Caco-2 (cell line): Measurements from ENCODE around the gene STPG1. TPM values are rescaled to one million over a fixed set of nuclear protein-coding genes. Genes with fewer than 3 reads are reported as not detected.

Source experiments
- BruUV-seq: library from RNA; stranded (reverse); fragments of 400-500 nt; replicated peaks from 2 replicates; lab custom pipeline; 2021; lab: Mats Ljungman, UMichigan
- CTCF ChIA-PET: fragments of 300-600 bp; sonication (Branson Sonifier 250); formaldehyde crosslinking; loops from one replicate; lab custom pipeline; 2022; ENCODE audit warnings: antibody characterized with exemption; lab: Charles Lee
- POLR2A ChIA-PET: fragments of 300-600 bp; sonication (Branson Sonifier 250); formaldehyde crosslinking; loops from one replicate; lab custom pipeline; 2022; ENCODE audit warnings: antibody characterized with exemption; lab: Charles Lee
- DNase-seq, 2 experiments: peaks; one replicate each; pipeline versions ENCODE4 v3.0.0 to v3.0.0-alpha.2; 2020 to 2022
- H3K27me3 ChIP-seq: replicated peaks from 2 replicates; pipeline ENCODE4 v1.6.0; 2011; ENCODE audit warnings: low read length; ENCODE audit not compliant: control insufficient read depth, insufficient read depth
- H3K36me3 ChIP-seq: 2 replicates; pipeline ENCODE4 v1.5.1; 2011; ENCODE audit warnings: low read length; ENCODE audit not compliant: control insufficient read depth, insufficient read depth
- H3K4me1 ChIP-seq: fragments of 250-450 bp; sonication (Bioruptor Pico); 2 replicates; pipeline ENCODE4 v1.5.1; 2020; ENCODE audit warnings: mild to moderate bottlenecking
- H3K4me3 ChIP-seq: 2 replicates; pipeline ENCODE4 v1.5.1; 2011; ENCODE audit warnings: low read depth, mild to moderate bottlenecking, control low read depth, low read length
- H3K9me3 ChIP-seq: fragments of 250-450 bp; sonication (Bioruptor Pico); 2 replicates; pipeline ENCODE4 v1.5.1; 2020; ENCODE audit warnings: mild to moderate bottlenecking, moderate library complexity
- H3K27ac Mint-ChIP-seq: one replicate; pipeline ENCODE4 v1.8.0; 2022; ENCODE audit warnings: mixed read lengths; ENCODE audit not compliant: unreplicated experiment
- H3K27me3 Mint-ChIP-seq: one replicate; pipeline ENCODE4 v1.8.0; 2022; ENCODE audit warnings: mixed read lengths; ENCODE audit not compliant: insufficient read depth, unreplicated experiment
- H3K36me3 Mint-ChIP-seq: one replicate; pipeline ENCODE4 v1.8.0; 2022; ENCODE audit warnings: mild to moderate bottlenecking, mixed read lengths; ENCODE audit not compliant: insufficient read depth, unreplicated experiment
- H3K4me1 Mint-ChIP-seq: one replicate; pipeline ENCODE4 v1.8.0; 2022; ENCODE audit warnings: low read depth, mixed read lengths; ENCODE audit not compliant: unreplicated experiment
- H3K4me3 Mint-ChIP-seq: one replicate; pipeline ENCODE4 v1.8.0; 2022; ENCODE audit warnings: mild to moderate bottlenecking, moderate library complexity, mixed read lengths; ENCODE audit not compliant: unreplicated experiment
- H3K9me3 Mint-ChIP-seq: one replicate; pipeline ENCODE4 v1.8.0; 2022; ENCODE audit warnings: mixed read lengths; ENCODE audit not compliant: unreplicated experiment
- CTCF ChIP-seq, 2 experiments: fragments of 200-600 bp in 1 of 2; IDR thresholded peaks; 1 replicate in 1 of 2; 2 replicates in 1 of 2; pipeline versions ENCODE4 v1.5.1 to v1.8.0; 2011 to 2022; ENCODE audit warnings: antibody characterized with exemption in 1 of 2, control low read depth in 1 of 2, inconsistent platforms in 1 of 2, low read depth in 1 of 2, low read length in 1 of 2, mild to moderate bottlenecking in 1 of 2, moderate library complexity in 1 of 2; ENCODE audit not compliant: insufficient read depth in 1 of 2, severe bottlenecking in 1 of 2, unreplicated experiment in 1 of 2
- intact Hi-C: fragments of 100-400 bp; cut with micrococcal nuclease; formaldehyde crosslinking; loops from one replicate; pipeline ENCODE4 v1.10.0; 2022; ENCODE audit not compliant: unreplicated experiment
- total RNA-seq: library from RNA; stranded (reverse); gene quantifications from 2 replicates; pipeline ENCODE4 v1.2.3, GENCODE V29; 2022

Gene STPG1
- total RNA-seq, 1 experiment from 2014 or later, result 8.6 TPM

- H3K9me3 Mint-ChIP-seq, result no peaks in the 10 kb centered on the region
- POLR2A ChIA-PET, result no interaction called here
These were observed 39.4 kb upstream of the STPG1 start for GRCh38 chr1:24452922-24453485.

GRCh38 chr1:24451746-24452145 lies 38.2 kb upstream of the STPG1 start:
- CTCF ChIA-PET, result no interaction called here
- intact Hi-C loops, result no loop called here
- Histone ChIP-seq H3K4me3 (no peak overlapping the region), H3K36me3 (no peaks in the 10 kb centered on the region), H3K4me1 (no peaks in the 10 kb centered on the region), H3K9me3 (no peaks in the 10 kb centered on the region), H3K27me3 (no peaks in the 10 kb centered on the region)
- peaks cover 5% of the 10 kb centered on the region for H3K36me3 Mint-ChIP-seq
- POLR2A ChIA-PET, result no interaction called here
- no peak for TF ChIP-seq CTCF (IDR thresholded peaks at IDR 0.05; ENCODE audit: insufficient read depth in 1 of 2, low read depth in 1 of 2, low read length in 1 of 2, severe bottlenecking in 1 of 2, unreplicated experiment in 1 of 2)
- no peak overlapping the region for H3K4me3 Mint-ChIP-seq
- no peak overlapping the region for H3K27ac Mint-ChIP-seq
- H3K9me3 Mint-ChIP-seq, result no peaks in the 10 kb centered on the region
- no peak for DNase-seq
- BruUV-seq, result no TSS peak
- no peaks in the 10 kb centered on the region for H3K27me3 Mint-ChIP-seq
- no peaks in the 10 kb centered on the region for H3K4me1 Mint-ChIP-seq

More at GRCh38 chr1:24452922-24453485, 39.4 kb upstream of the STPG1 start:
- H3K36me3 ChIP-seq, result no peaks in the 10 kb centered on the region
- intact Hi-C loops, result no loop called here
- H3K27ac Mint-ChIP-seq, result no peak overlapping the region
- CTCF ChIA-PET, result interaction anchor here (0.6 kb wide), 1 partner anchor 20 kb away, joined by 3 read pairs; no protein-coding TSS in a partner anchor
- DNase-seq, result no peak
- peaks cover 5% of the 10 kb centered on the region for H3K36me3 Mint-ChIP-seq
- no peaks in the 10 kb centered on the region for H3K4me1 Mint-ChIP-seq
- H3K4me1 ChIP-seq, result no peaks in the 10 kb centered on the region
- no peak overlapping the region for H3K4me3 Mint-ChIP-seq
- no peaks in the 10 kb centered on the region for H3K27me3 ChIP-seq
- no peak for TF ChIP-seq CTCF (IDR thresholded peaks at IDR 0.05; ENCODE audit: insufficient read depth in 1 of 2, low read depth in 1 of 2, low read length in 1 of 2, severe bottlenecking in 1 of 2, unreplicated experiment in 1 of 2)
- H3K27me3 Mint-ChIP-seq, result no peaks in the 10 kb centered on the region
- no peaks in the 10 kb centered on the region for H3K9me3 ChIP-seq
- no TSS peak for BruUV-seq
- H3K4me3 ChIP-seq, result no peak overlapping the region

- H3K27me3 ChIP-seq, result no peaks in the 10 kb centered on the region
- Mint-ChIP-seq H3K27ac (no peak overlapping the region), H3K36me3 (peaks cover 5% of the 10 kb centered on the region), H3K9me3 (no peaks in the 10 kb centered on the region), H3K4me3 (no peak overlapping the region), H3K27me3 (no peaks in the 10 kb centered on the region), H3K4me1 (no peaks in the 10 kb centered on the region)
- intact Hi-C loops, result no loop called here
- H3K4me1 ChIP-seq, result no peaks in the 10 kb centered on the region
- ChIA-PET POLR2A (no interaction called here), CTCF (no interaction called here)
- H3K9me3 ChIP-seq, result no peaks in the 10 kb centered on the region
- no peak overlapping the region for H3K4me3 ChIP-seq
- no TSS peak for BruUV-seq
- TF ChIP-seq CTCF (IDR thresholded peaks at IDR 0.05; ENCODE audit: insufficient read depth in 1 of 2, low read depth in 1 of 2, low read length in 1 of 2, severe bottlenecking in 1 of 2, unreplicated experiment in 1 of 2), result no peak
- DNase-seq, result no peak
- H3K36me3 ChIP-seq, result no peaks in the 10 kb centered on the region
These were observed 37.3 kb upstream of the STPG1 start for GRCh38 chr1:24450857-24451397.
